ENCODE data around the gene OSBP.

GRCh38 chr11:59553323-59553722 lies 62.3 kb downstream of the OSBP start:
- no peak for TF ChIP-seq CTCF (IDR thresholded peaks at IDR 0.05; ENCODE audit: low read depth, low read length)
- TF ChIP-seq EZH2phosphoT487 (IDR thresholded peaks at IDR 0.05; ENCODE audit: low read depth): no peak

Measured in OCI-LY3 (cell line).